Psoas muscle (tissue), 8 donors: ENCODE results near the gene ANAPC13. TPM values are rescaled to one million over a fixed set of nuclear protein-coding genes. Genes with fewer than 3 reads are reported as not detected.

Source experiments
- ATAC-seq, 4 donors: fragments of 200-7000 bp; cut with Tn5 transposase; one replicate each; pipeline ENCODE4 v1.9.1; 2020; ENCODE audit warnings: moderate library complexity in 3 of 4, mild to moderate bottlenecking in 2 of 4
- DNase-seq, 2 donors: peaks; one replicate each; pipeline ENCODE4 v3.0.0-alpha.2; 2020
- H3K27ac ChIP-seq: fragments of 200-600 bp; one replicate; pipeline ENCODE4 v1.8.0; 2022
- H3K27me3 ChIP-seq, 3 donors: fragments of 200-600 bp in 1 of 3; one replicate each; pipeline versions ENCODE4 v1.6.1 to v1.8.0; 2013 to 2022; ENCODE audit warnings: low read length in 2 of 3, mild to moderate bottlenecking in 2 of 3, moderate library complexity in 1 of 3; ENCODE audit not compliant: insufficient read depth in 3 of 3
- H3K36me3 ChIP-seq, 2 donors: fragments of 200-600 bp in 1 of 2; one replicate each; pipeline versions ENCODE4 v1.6.1 to v1.8.0; 2013 to 2022; ENCODE audit warnings: low read depth in 1 of 2, mild to moderate bottlenecking in 1 of 2, moderate library complexity in 1 of 2; ENCODE audit not compliant: insufficient read depth in 1 of 2
- H3K4me1 ChIP-seq: fragments of 200-600 bp; one replicate; pipeline ENCODE4 v1.8.0; 2022
- H3K4me3 ChIP-seq: fragments of 200-600 bp; one replicate; pipeline ENCODE4 v1.8.0; 2022; ENCODE audit warnings: mild to moderate bottlenecking
- H3K9me3 ChIP-seq: fragments of 200-600 bp; one replicate; pipeline ENCODE4 v1.8.0; 2022
- CTCF ChIP-seq: fragments of 200-600 bp; IDR thresholded peaks from one replicate; pipeline ENCODE4 v1.8.0; 2022; ENCODE audit warnings: antibody characterized with exemption
- WGBS, 3 donors: extraction: QIAGEN DNeasy Blood & Tissue Kit; methylation state at CpG; one replicate each; pipeline versions ENCODE4 v1.1.6 to v1.1.7; 2013; 5-methylcytosine and 5-hydroxymethylcytosine counted together
- intact Hi-C, 2 donors: fragments of 100-400 bp; cut with DNase I; formaldehyde crosslinking; loops; one replicate each; pipeline versions ENCODE4 v1.11.0 to v1.14.2; 2022
- polyA plus RNA-seq, 3 donors: library from polyadenylated mRNA; stranded (reverse); fragments of 200-250 nt; gene quantifications; one replicate each; pipeline ENCODE4 v1.2.3, GENCODE V29; 2013
- total RNA-seq, 4 donors: library from RNA; stranded (reverse); fragmentation: NEBNext Ultra II Directional in 2 of 4; extraction: Animal tissue kit (Norgen Biotek cat#: 25700) in 2 of 4; gene quantifications; one replicate each; pipeline versions ENCODE4 v1.2.1 to v1.2.4, GENCODE V29; 2021 to 2023
- donor health status: healthy with polysubstance abuse.
- donor health status: DM: no; HTN: no; CAD: no; lungs with moderate emphysema.
- donor health status: Bipolar disorder and iron deficiency.
- donor health status: healthy.
- donor health status: DM: yes; HTN: yes; CAD: no.
- donor health status: DM: no; HTN: no; CAD: no.
- donor health status: DM: no; HTN: no; CAD: no.
- donor health status: DM: yes; HTN: yes; CAD: no.

ANAPC13 gene
- total and polyA plus RNA-seq, 7 donors: 48.6 to 73.7 (median 65.8) TPM

- Histone ChIP-seq H3K4me1 (no peaks in the 10 kb centered on the region), H3K27ac (no peak overlapping the region), H3K4me3 (no peak overlapping the region), H3K36me3 (no peaks in the 10 kb centered on the region), H3K27me3 (no peaks in the 10 kb centered on the region), H3K9me3 (peaks cover 13% of the 10 kb centered on the region)
- intact Hi-C loops: no loop called here
- 46 to 55% (median 50%) methylated on average over 3 of the region's 3 CpGs for WGBS, 3 donors
- ATAC-seq: no peak
- DNase-seq: no peak
- no peak for TF ChIP-seq CTCF
These were observed 31.1 kb upstream of the ANAPC13 start for GRCh38 chr3:134516905-134517304.

- Histone ChIP-seq H3K36me3 (peaks cover 0 to 15% of the 10 kb centered on the region in 2 donors), H3K4me1 (no peaks in the 10 kb centered on the region), H3K4me3 (no peak overlapping the region), H3K9me3 (no peaks in the 10 kb centered on the region), H3K27me3 (no peaks in the 10 kb centered on the region), H3K27ac (no peak overlapping the region)
- intact Hi-C loops: no loop called here
- TF ChIP-seq CTCF: no peak
- no peak for DNase-seq
- ATAC-seq: no peak
- WGBS, 3 donors: 92 to 100% (median 99%) methylated on average over 2 of the region's 2 CpGs
These were observed 25.7 kb upstream of the ANAPC13 start for GRCh38 chr3:134511500-134511899.

- no peaks in the 10 kb centered on the region for H3K27me3 ChIP-seq
- no peak for ATAC-seq
These were observed 19.7 kb upstream of the ANAPC13 start for GRCh38 chr3:134505485-134505884.

GRCh38 chr3:134504132-134504531 lies 18.3 kb upstream of the ANAPC13 start:
- no peak for ATAC-seq
- no peak overlapping the region for H3K27ac ChIP-seq
- H3K27me3 ChIP-seq: no peaks in the 10 kb centered on the region
- TF ChIP-seq CTCF: no peak
- peaks cover 8% of the 10 kb centered on the region for H3K4me1 ChIP-seq
- peaks cover 8% of the 10 kb centered on the region for H3K9me3 ChIP-seq
- DNase-seq: no peak
- peaks cover 0 to 15% of the 10 kb centered on the region in 2 donors for H3K36me3 ChIP-seq
- intact Hi-C loops: no loop called here
- no peak overlapping the region for H3K4me3 ChIP-seq
- 66 to 89% (median 66%) methylated on average over 3 of the region's 3 CpGs for WGBS, 3 donors

More at GRCh38 chr3:134505485-134505884, 19.7 kb upstream of the ANAPC13 start:
- Histone ChIP-seq H3K4me1 (peaks cover 8% of the 10 kb centered on the region), H3K36me3 (peaks cover 0 to 15% of the 10 kb centered on the region in 2 donors), H3K9me3 (peaks cover 8% of the 10 kb centered on the region), H3K27ac (no peak overlapping the region), H3K4me3 (no peak overlapping the region)
- WGBS, 3 donors: 63 to 79% (median 67%) methylated on average over 3 of the region's 3 CpGs
- no peak for TF ChIP-seq CTCF
- no peak for DNase-seq
- intact Hi-C loops: no loop called here

- intact Hi-C loops: no loop called here
- WGBS, 3 donors: 98 to 100% (median 100%) methylated on average over 1 of the region's 1 CpG
These were observed 17.5 kb upstream of the ANAPC13 start for GRCh38 chr3:134503266-134503665.

More at GRCh38 chr3:134503266-134503665, 17.5 kb upstream of the ANAPC13 start:
- Histone ChIP-seq H3K27me3 (no peaks in the 10 kb centered on the region), H3K4me1 (peaks cover 8% of the 10 kb centered on the region), H3K27ac (no peak overlapping the region), H3K4me3 (no peak overlapping the region), H3K36me3 (peaks cover 0 to 14% of the 10 kb centered on the region in 2 donors), H3K9me3 (peaks cover 8% of the 10 kb centered on the region)
- ATAC-seq (no peak), DNase-seq (no peak)
- TF ChIP-seq CTCF: no peak
